Testis (tissue), 3 donors: Measurements from ENCODE around the gene IFNAR2. TPM values are rescaled to one million over a fixed set of nuclear protein-coding genes. Genes with fewer than 3 reads are reported as not detected.

Experiments used
- DNase-seq: peaks from one replicate; pipeline ENCODE4 v3.0.0-alpha.2; 2019
- H3K27ac ChIP-seq, 2 donors: fragments of 200-600 bp; sonication (generic); one replicate each; pipeline ENCODE4 v1.5.1; 2019
- H3K27me3 ChIP-seq: fragments of 200-600 bp; sonication (generic); one replicate; pipeline ENCODE4 v1.5.1; 2019
- H3K36me3 ChIP-seq: fragments of 200-600 bp; sonication (generic); one replicate; pipeline ENCODE4 v1.5.1; 2017; ENCODE audit warnings: low read depth; ENCODE audit errors: missing control alignments
- H3K4me1 ChIP-seq: fragments of 200-600 bp; sonication (generic); one replicate; pipeline ENCODE4 v1.5.1; 2019
- H3K4me3 ChIP-seq, 2 donors: fragments of 200-600 bp; sonication (generic); one replicate each; pipeline ENCODE4 v1.5.1; 2017 to 2019
- H3K9me3 ChIP-seq: fragments of 200-600 bp; sonication (generic); one replicate; pipeline ENCODE4 v1.5.1; 2017
- CTCF ChIP-seq, 3 experiments: fragments of 450-650 bp in 2 of 3; fragments of 200-600 bp in 1 of 3; sonication (generic) in 1 of 3; IDR thresholded peaks; one replicate each; pipeline ENCODE4 v1.5.1; 2016 to 2019; ENCODE audit warnings: antibody characterized with exemption in 3 of 3, mild to moderate bottlenecking in 2 of 3, moderate library complexity in 1 of 3
- POLR2A ChIP-seq: fragments of 450-650 bp; IDR thresholded peaks from one replicate; pipeline ENCODE4 v1.6.1; 2017; ENCODE audit warnings: antibody characterized with exemption, mild to moderate bottlenecking, moderate library complexity
- WGBS, 2 donors: methylation state at CpG; one replicate each; pipeline ENCODE4 v1.1.5; 2018; 5-methylcytosine and 5-hydroxymethylcytosine counted together
- intact Hi-C: fragments of 100-400 bp; cut with DNase I; formaldehyde crosslinking; loops from one replicate; pipeline ENCODE4 v1.15.1; 2023; ENCODE audit warnings: low total_unique reads
- polyA plus RNA-seq: library from polyadenylated mRNA; stranded (reverse); fragments of 350-450 nt; fragmentation: Illumina TruSeq; extraction: RNeasy Lipid Tissue Mini Kit (QIAGEN cat#74804); gene quantifications from one replicate; pipeline ENCODE4 v1.2.3, GENCODE V29; 2014; ENCODE audit warnings: low read depth, low replicate concordance; ENCODE audit not compliant: insufficient read depth
- total RNA-seq, 2 donors: library from RNA; depleted of rRNA; stranded (reverse); fragments of >200 nt; gene quantifications; one replicate each; pipeline ENCODE4 v1.2.3, GENCODE V29; 2016

The IFNAR2 gene
- total and polyA plus RNA-seq, 3 donors from 2014 or later = 8.6 to 13.1 (median 10.7) TPM

GRCh38 chr21:33278721-33279120 lies 49.0 kb downstream of the IFNAR2 start:
- no peak for DNase-seq
- no peaks in the 10 kb centered on the region for H3K9me3 ChIP-seq
- no peak overlapping the region for H3K4me3 ChIP-seq
- no peak for TF ChIP-seq CTCF (IDR thresholded peaks at IDR 0.05)
- TF ChIP-seq POLR2A = no peak
- H3K36me3 ChIP-seq = no peaks in the 10 kb centered on the region
- 94 to 95% methylated on average over 2 of the region's 2 CpGs for WGBS, 2 donors
- intact Hi-C loops = no loop called here
- no peaks in the 10 kb centered on the region for H3K27me3 ChIP-seq
- no peak overlapping the region for H3K27ac ChIP-seq
- no peaks in the 10 kb centered on the region for H3K4me1 ChIP-seq

GRCh38 chr21:33279330-33279820 lies 49.6 kb downstream of the IFNAR2 start:
- no peak overlapping the region for H3K27ac ChIP-seq
- no peak overlapping the region for H3K4me3 ChIP-seq
- no peaks in the 10 kb centered on the region for H3K27me3 ChIP-seq
- 95 to 97% methylated on average over 3 of the region's 3 CpGs for WGBS, 2 donors
- TF ChIP-seq CTCF (IDR thresholded peaks at IDR 0.05) = no peak
- TF ChIP-seq POLR2A = no peak
- no peak for DNase-seq
- intact Hi-C loops = no loop called here
- H3K36me3 ChIP-seq = no peaks in the 10 kb centered on the region
- no peaks in the 10 kb centered on the region for H3K4me1 ChIP-seq
- H3K9me3 ChIP-seq = no peaks in the 10 kb centered on the region

Other genes starting within 250 kb of the IFNAR2 start
- not detected for gene OLIG2, start 204.0 kb upstream of the IFNAR2 start, total RNA-seq
- gene OLIG2, start 204.0 kb upstream of the IFNAR2 start, polyA plus RNA-seq = not detected
- gene OLIG1, start 159.8 kb upstream of the IFNAR2 start, total RNA-seq = 1 to 10 TPM; 4.3 to 5.1 TPM
- 3.9 TPM for gene OLIG1, start 159.8 kb upstream of the IFNAR2 start, polyA plus RNA-seq
- 10 to 100 TPM; 14.3 to 19.3 TPM for gene IL10RB, start 36.4 kb downstream of the IFNAR2 start, total RNA-seq
- gene IL10RB, start 36.4 kb downstream of the IFNAR2 start, polyA plus RNA-seq = 14.4 TPM
- 10 to 100 TPM; 22.8 to 25.0 TPM for gene IFNAR1, start 95.0 kb downstream of the IFNAR2 start, total RNA-seq
- 22.1 TPM for gene IFNAR1, start 95.0 kb downstream of the IFNAR2 start, polyA plus RNA-seq
- gene IFNGR2, start 173.5 kb downstream of the IFNAR2 start, total RNA-seq = 100 to 1,000 TPM in 1 of 2 donors, 10 to 100 TPM in 1; 87.6 to 108 TPM
- 91.9 TPM for gene IFNGR2, start 173.5 kb downstream of the IFNAR2 start, polyA plus RNA-seq